ENCODE results near the gene SLC16A6.
"Not testable (repeated sequence)": the region's sequence is repeated elsewhere in the genome, so short reads cannot be mapped to it uniquely, and the experiment has no call there.

Gene SLC16A6

GRCh38 chr17:68221786-68222185 lies 69.1 kb downstream of the SLC16A6 start:
- no peak for DNase-seq (ENCODE audit: low read depth in 2 of 2, low spot score in 1 of 2)

- not testable (repeated sequence) for DNase-seq (ENCODE audit: low read depth in 2 of 2, low spot score in 1 of 2)
Observed at GRCh38 chr17:68220786-68221185, 70.1 kb downstream of the SLC16A6 start.

- not testable (repeated sequence) for DNase-seq (ENCODE audit: low read depth in 2 of 2, low spot score in 1 of 2)
Observed at GRCh38 chr17:68220186-68220585, 70.7 kb downstream of the SLC16A6 start.

- not testable (repeated sequence) for DNase-seq (ENCODE audit: low read depth in 2 of 2, low spot score in 1 of 2)
Observed at GRCh38 chr17:68219429-68219828, 71.5 kb downstream of the SLC16A6 start.

Data from stimulated activated CD8-positive, alpha-beta memory T cell treated with anti-CD3 and anti-CD28 coated beads, Interleukin-4, amount 100 ng/mL, for 1 hour (primary cell).